ENCODE measurements around the gene GJA3. TPM values are rescaled to one million over a fixed set of nuclear protein-coding genes. Genes with fewer than 3 reads are reported as not detected.

GJA3 gene
- total and polyA plus RNA-seq, 2 of the 8 experiments (the other 6 are each of a cell fraction or from before 2014, with no cell fraction given), result 0.12 to 0.60 TPM

GRCh38 chr13:20195801-20196200 lies 34.9 kb upstream of the GJA3 start:
- Histone ChIP-seq H3K18ac (ENCODE audit: extremely low read depth, low read length) (no peak overlapping the region), H3K27me3 (replicated peaks in 1 of 4; ENCODE audit: control insufficient read depth in 3 of 4, extremely low read depth in 1 of 4, insufficient read depth in 3 of 4, low read length in 3 of 4) (peaks cover 43 to 65% (median 61%) of the 10 kb centered on the region in 4 experiments), H3K4me1 (replicated peaks in 1 of 4; ENCODE audit: control insufficient read depth in 3 of 4, insufficient read depth in 4 of 4, low read length in 3 of 4) (peaks cover 0 to 13% (median 5%) of the 10 kb centered on the region in 4 experiments; a peak in 6 of 7 replicates), H3K36me3 (ENCODE audit: control insufficient read depth in 2 of 4, insufficient read depth in 4 of 4, low read length in 3 of 4) (no peaks in the 10 kb centered on the region; a peak in 1 of 8 replicates), H3K79me2 (ENCODE audit: control insufficient read depth in 1 of 2, insufficient read depth in 2 of 2, low read length in 2 of 2) (no peaks in the 10 kb centered on the region), H3K23me2 (ENCODE audit: low read depth, low read length) (peaks cover 6% of the 10 kb centered on the region; the same call in 1 of the 2 replicates), H2AFZ (ENCODE audit: low read length) (no peak overlapping the region), H3K4me2 (ENCODE audit: insufficient read depth in 1 of 2, low read depth in 2 of 2, low read length in 2 of 2) (no peak overlapping the region), H3K14ac (ENCODE audit: insufficient read length) (no peak overlapping the region), H4K91ac (replicated peaks; ENCODE audit: insufficient read length, low read length) (no peak overlapping the region), H3K4ac (replicated peaks; ENCODE audit: insufficient read length, low read depth, low read length) (no peak overlapping the region), H2BK120ac (replicated peaks; ENCODE audit: low read depth, low read length) (no peak overlapping the region), H3K79me1 (ENCODE audit: low read depth, low read length) (no peaks in the 10 kb centered on the region; the same call in 1 of the 2 replicates), H3K27ac (ENCODE audit: low read depth, low read length) (no peak overlapping the region), H3K9me3 (ENCODE audit: insufficient read depth in 2 of 2, low read depth in 1 of 2, low read length in 1 of 2) (no peaks in the 10 kb centered on the region), H2BK20ac (ENCODE audit: low read length) (no peak overlapping the region), H4K8ac (ENCODE audit: extremely low read depth, insufficient read depth, low read length) (no peak overlapping the region), H3K56ac (replicated peaks; ENCODE audit: insufficient read length, low read depth, low read length) (no peak overlapping the region), H3K23ac (ENCODE audit: insufficient read length) (no peak overlapping the region), H2AK5ac (ENCODE audit: low read depth, low read length) (no peak overlapping the region), H3K9ac (replicated peaks in 1 of 4; ENCODE audit: extremely low read depth in 1 of 4, low read depth in 3 of 4, low read length in 3 of 4) (no peak overlapping the region), H4K20me1 (replicated peaks in 1 of 2; ENCODE audit: control insufficient read depth in 1 of 2, insufficient read depth in 2 of 2, low read length in 2 of 2) (peaks cover 0 to 9% of the 10 kb centered on the region in 2 experiments), H2BK5ac (ENCODE audit: low read depth, low read length) (no peak overlapping the region), H4K5ac (ENCODE audit: insufficient read length, low read depth, low read length) (no peak overlapping the region), H2BK15ac (ENCODE audit: low read length) (no peak overlapping the region), H3K4me3 (ENCODE audit: extremely low read depth in 1 of 4, insufficient read depth in 2 of 4, low read depth in 3 of 4, low read length in 4 of 4) (no peak overlapping the region), H2BK12ac (ENCODE audit: low read depth, low read length) (no peak overlapping the region)
- WGBS, 2 experiments (ENCODE audit: extremely low coverage in 1 of 2, insufficient coverage in 1 of 2, insufficient read length in 1 of 2, insufficient replicate concordance in 2 of 2, low coverage in 1 of 2, low lambda C conversion rate in 2 of 2, missing lambda C conversion rate in 1 of 2), result 86% methylated on average over 8 of the region's 8 CpGs; no CpG with 5 or more reads in 1 of the 2 experiments
- DNase-seq (ENCODE audit: low read depth in 1 of 2, low spot score in 2 of 2) (no peak), FAIRE-seq (peak; percentile 50)
- ChIA-PET POLR2A (ENCODE audit: partially characterized antibody) (no interaction called here), CTCF (ENCODE audit: partially characterized antibody) (interaction anchor here (0.5 to 4.6 kb wide), 11 partner anchors 8 to 625 kb away, joined by 3 to 20 read pairs (median 4); no protein-coding TSS in a partner anchor)
- TF ChIP-seq CBX5 (IDR thresholded peaks at IDR 0.05; ENCODE audit: low read depth, low read length) (no peak), HDAC6 (IDR thresholded peaks at IDR 0.05; ENCODE audit: low read depth, low read length) (no peak), MAFK (IDR thresholded peaks at IDR 0.05; ENCODE audit: low read depth, low read length) (no peak), USF2 (IDR thresholded peaks at IDR 0.05; ENCODE audit: low read length) (no peak), EP300 (IDR thresholded peaks at IDR 0.05; ENCODE audit: borderline replicate concordance in 1 of 2, low read depth in 2 of 2, low read length in 2 of 2) (no peak), EGR1 (IDR thresholded peaks at IDR 0.05; ENCODE audit: borderline replicate concordance, low read depth, low read length) (no peak), CBX8 (IDR thresholded peaks at IDR 0.05; ENCODE audit: borderline replicate concordance, low read depth, low read length) (no peak), POLR2AphosphoS5 (IDR thresholded peaks at IDR 0.05; ENCODE audit: low read depth, low read length) (no peak), GTF2F1 (IDR thresholded peaks at IDR 0.05; ENCODE audit: borderline replicate concordance, low read depth, low read length) (no peak), RFX5 (IDR thresholded peaks at IDR 0.05; ENCODE audit: borderline replicate concordance, low read depth, low read length) (no peak), MAX (IDR thresholded peaks at IDR 0.05) (no peak), JUN (IDR thresholded peaks at IDR 0.05; ENCODE audit: low read depth, low read length) (no peak), JUND (IDR thresholded peaks at IDR 0.05; ENCODE audit: low read length) (no peak)
